Pancreas (tissue), 10 donors: ENCODE measurements around the gene SLC35E2B. TPM values are rescaled to one million over a fixed set of nuclear protein-coding genes. Genes with fewer than 3 reads are reported as not detected.
A peak's percentile ranks its signal among the peaks of the same experiment; 100 is the strongest.
"Not testable (repeated sequence)": the region's sequence is repeated elsewhere in the genome, so short reads cannot be mapped to it uniquely, and the experiment has no call there.

ENCODE experiments used
- ATAC-seq, 4 donors: fragments of 200-7000 bp; cut with Tn5 transposase; one replicate each; pipeline versions ENCODE4 v1.8.0 to v1.9.1; 2020; ENCODE audit warnings: mild to moderate bottlenecking in 4 of 4, moderate library complexity in 4 of 4
- DNase-seq, 6 donors: peaks; one replicate each; pipeline ENCODE4 v3.0.0-alpha.2; 2020
- FAIRE-seq: peaks from 2 replicates; lab custom pipeline; 2012; peaks lifted over from hg19 to GRCh38; lab: Jason Lieb, UNC
- H3K27ac ChIP-seq, 4 donors: fragments of 200-600 bp; sonication (generic); 1 replicate in 3 of 4; 2 replicates in 1 of 4; pipeline versions ENCODE4 v1.5.0 to v1.8.0; 2020
- H3K27me3 ChIP-seq, 4 donors: fragments of 200-600 bp; one replicate each; pipeline ENCODE4 v1.8.0; 2021
- H3K36me3 ChIP-seq, 3 donors: fragments of 200-600 bp; sonication (generic) in 1 of 3; one replicate each; pipeline versions ENCODE4 v1.5.0 to v1.8.0; 2020 to 2021
- H3K4me1 ChIP-seq, 3 donors: fragments of 200-600 bp; one replicate each; pipeline ENCODE4 v1.8.0; 2021
- H3K4me3 ChIP-seq, 4 donors: fragments of 200-600 bp; sonication (generic) in 2 of 4; one replicate each; pipeline versions ENCODE4 v1.5.0 to v1.8.0; 2020 to 2021
- H3K9me3 ChIP-seq, 4 donors: fragments of 200-600 bp; one replicate each; pipeline ENCODE4 v1.8.0; 2021
- CTCF ChIP-seq, 4 donors: fragments of 200-600 bp; sonication (generic) in 3 of 4; IDR thresholded peaks; one replicate each; pipeline versions ENCODE4 v1.5.0 to v1.8.0; 2021; ENCODE audit warnings: antibody characterized with exemption in 4 of 4
- WGBS, 2 donors: extraction: QIAGEN DNeasy Blood & Tissue Kit; methylation state at CpG; one replicate each; pipeline ENCODE4 v1.1.7; 2013; 5-methylcytosine and 5-hydroxymethylcytosine counted together
- intact Hi-C, 3 donors: fragments of 100-400 bp; cut with DNase I; formaldehyde crosslinking; loops; one replicate each; pipeline versions ENCODE4 v1.11.1 to v1.14.2; 2022
- polyA plus RNA-seq, 2 donors: library from polyadenylated mRNA; stranded (reverse); fragments of 200-250 nt; gene quantifications; one replicate each; pipeline ENCODE4 v1.2.3, GENCODE V29; 2013
- total RNA-seq, 6 donors: library from RNA; stranded (reverse); fragmentation: NEBNext Ultra II Directional in 4 of 6; extraction: Animal tissue kit (Norgen Biotek cat#: 25700) in 4 of 6; gene quantifications; one replicate each; pipeline versions ENCODE4 v1.2.1 to v1.2.4, GENCODE V29; 2021 to 2023
- donor health status: healthy with polysubstance abuse.
- donor health status: DM: no; HTN: no; CAD: no; lungs with moderate emphysema.
- donor health status: DM: no; HTN: no; CAD: no.
- donor health status: control.
- donor health status: control.
- donor health status: Bipolar disorder and iron deficiency.
- donor health status: DM: yes; HTN: yes; CAD: no.
- donor health status: DM: no; HTN: no; CAD: no.
- donor health status: DM: no; HTN: no; CAD: no.
- donor health status: DM: yes; HTN: yes; CAD: no.

Gene SLC35E2B
- total and polyA plus RNA-seq, 8 donors, result 12.1 to 45.4 (median 24.0) TPM

- H3K27me3 ChIP-seq, intact Hi-C loops, H3K9me3 ChIP-seq: not testable (repeated sequence)
- DNase-seq (peak; percentile 92 to 98 (median 94)), FAIRE-seq (peak; percentile 45), ATAC-seq (peak; percentile 86 to 94 (median 88))
- Histone ChIP-seq H3K4me1 (peaks cover 0 to 15% (median 0%) of the 10 kb centered on the region in 3 donors), H3K4me3 (peak within 1 kb of the TSS; percentile 37 to 75 (median 48)), H3K36me3 (peaks cover 0 to 25% (median 0%) of the 10 kb centered on the region in 3 donors), H3K27ac (peak within 1 kb of the TSS; percentile 67 to 99 (median 98))
- 0% methylated on average over 59 to 67 of the region's 96 CpGs for WGBS, 2 donors
- TF ChIP-seq CTCF (IDR thresholded peaks at IDR 0.05), result peak in 2 of 4 donors; percentile 11 to 20
Observed at GRCh38 chr1:1658583-1659549, 33.7 kb downstream of the SLC35E2B start, which contains the start of gene CDK11B. CDK11B (minus strand) TSS chr1:1659004; CDS start chr1:1657485, 1,519 bp downstream.

GRCh38 chr1:1648265-1648664 is 44.3 kb downstream of the SLC35E2B start:
- WGBS, 2 donors, result 83 to 87% methylated on average over 11 of the region's 11 CpGs
- DNase-seq, result peak in 3 of 6 donors; percentile 4 to 41 (median 18)
- FAIRE-seq, result peak; percentile 34
- H3K27me3 ChIP-seq, H3K9me3 ChIP-seq, H3K4me3 ChIP-seq, H3K27ac ChIP-seq, intact Hi-C loops, H3K4me1 ChIP-seq: not testable (repeated sequence)
- H3K36me3 ChIP-seq, result peaks cover 0 to 23% (median 0%) of the 10 kb centered on the region in 3 donors
- ATAC-seq, result peak in 1 of 4 donors; percentile 33

- ATAC-seq, result peak in 1 of 4 donors; percentile 8
- H3K27ac ChIP-seq, intact Hi-C loops, H3K4me3 ChIP-seq, H3K9me3 ChIP-seq, H3K4me1 ChIP-seq, FAIRE-seq, H3K27me3 ChIP-seq: not testable (repeated sequence)
- peak in 3 of 6 donors; percentile 2 to 36 (median 29) for DNase-seq
- 85 to 88% methylated on average over 17 of the region's 17 CpGs for WGBS, 2 donors
- peaks cover 0 to 17% (median 0%) of the 10 kb centered on the region in 3 donors for H3K36me3 ChIP-seq
Observed at GRCh38 chr1:1647567-1648241, 44.9 kb downstream of the SLC35E2B start.

- H3K4me3 ChIP-seq, DNase-seq, H3K27me3 ChIP-seq, H3K4me1 ChIP-seq, H3K27ac ChIP-seq, H3K9me3 ChIP-seq, ATAC-seq, intact Hi-C loops, FAIRE-seq: not testable (repeated sequence)
- 83 to 87% methylated on average over 5 of the region's 5 CpGs for WGBS, 2 donors
- H3K36me3 ChIP-seq, result peaks cover 0 to 16% (median 0%) of the 10 kb centered on the region in 3 donors
Observed at GRCh38 chr1:1646326-1646725, 46.3 kb downstream of the SLC35E2B start.

GRCh38 chr1:1640711-1641461 is 51.7 kb downstream of the SLC35E2B start:
- H3K4me1 ChIP-seq, H3K4me3 ChIP-seq, H3K9me3 ChIP-seq, ATAC-seq, H3K27ac ChIP-seq, H3K27me3 ChIP-seq, intact Hi-C loops, FAIRE-seq: not testable (repeated sequence)
- peak in 2 of 6 donors; percentile 22 to 26 for DNase-seq
- WGBS, 2 donors, result 92 to 96% methylated on average over 22 to 32 of the region's 38 CpGs
- peaks cover 0 to 14% (median 7%) of the 10 kb centered on the region in 3 donors for H3K36me3 ChIP-seq

- 92 to 100% methylated on average over 2 to 21 of the region's 25 CpGs for WGBS, 2 donors
- H3K27me3 ChIP-seq, H3K4me3 ChIP-seq, H3K9me3 ChIP-seq, H3K27ac ChIP-seq, intact Hi-C loops, ATAC-seq, FAIRE-seq, H3K4me1 ChIP-seq: not testable (repeated sequence)
- DNase-seq, result peak in 2 of 6 donors; percentile 23 to 30
- peaks cover 0 to 14% (median 7%) of the 10 kb centered on the region in 3 donors for H3K36me3 ChIP-seq
Observed at GRCh38 chr1:1640081-1640480, 52.5 kb downstream of the SLC35E2B start.

- 92 to 98% methylated on average over 16 of the region's 16 CpGs for WGBS, 2 donors
- FAIRE-seq, H3K27ac ChIP-seq, H3K27me3 ChIP-seq, H3K4me1 ChIP-seq, H3K4me3 ChIP-seq, H3K9me3 ChIP-seq, ATAC-seq, intact Hi-C loops: not testable (repeated sequence)
- peaks cover 0 to 14% (median 7%) of the 10 kb centered on the region in 3 donors for H3K36me3 ChIP-seq
- DNase-seq, result peak in 2 of 6 donors; percentile 9 to 39
Observed at GRCh38 chr1:1639368-1639767, 53.2 kb downstream of the SLC35E2B start.

GRCh38 chr1:1638528-1638927 is 54.1 kb downstream of the SLC35E2B start:
- peaks cover 0 to 14% (median 7%) of the 10 kb centered on the region in 3 donors for H3K36me3 ChIP-seq
- FAIRE-seq, H3K9me3 ChIP-seq, intact Hi-C loops, ATAC-seq, H3K4me1 ChIP-seq, H3K27ac ChIP-seq, H3K27me3 ChIP-seq, H3K4me3 ChIP-seq: not testable (repeated sequence)
- 92 to 97% methylated on average over 8 to 9 of the region's 13 CpGs for WGBS, 2 donors
- peak in 3 of 6 donors; percentile 4 to 31 (median 12) for DNase-seq

- intact Hi-C loops, ATAC-seq, H3K9me3 ChIP-seq, H3K4me3 ChIP-seq, H3K4me1 ChIP-seq, H3K27ac ChIP-seq, FAIRE-seq, H3K27me3 ChIP-seq: not testable (repeated sequence)
- peaks cover 0 to 14% (median 7%) of the 10 kb centered on the region in 3 donors for H3K36me3 ChIP-seq
- peak in 3 of 6 donors; percentile 4 to 32 (median 24) for DNase-seq
- 90 to 94% methylated on average over 10 to 14 of the region's 14 CpGs for WGBS, 2 donors
Observed at GRCh38 chr1:1637479-1637875, 55.1 kb downstream of the SLC35E2B start.
